OCI-LY1 (cell line): Measurements from ENCODE around the gene BAX.

Source experiments
- H2AFZ ChIP-seq: fragments of 200-600 bp; sonication (generic), shearing (Covaris generic); 2 replicates; pipeline ENCODE4 v1.6.0; 2014; ENCODE audit warnings: antibody characterized with exemption, mild to moderate bottlenecking, low read length
- H3F3A ChIP-seq: fragments of 200-600 bp; sonication (generic), shearing (Covaris generic); 2 replicates; pipeline ENCODE4 v1.6.0; 2014; ENCODE audit warnings: mild to moderate bottlenecking, antibody characterized with exemption, low read length, moderate library complexity; ENCODE audit not compliant: insufficient read depth
- H3K27ac ChIP-seq: fragments of 200-600 bp; sonication (generic); 2 replicates; pipeline ENCODE4 v1.5.1; 2014; ENCODE audit warnings: low read length, mixed run types, mild to moderate bottlenecking, low read depth; ENCODE audit not compliant: poor library complexity, severe bottlenecking
- H3K27me3 ChIP-seq: fragments of 200-600 bp; sonication (generic); 2 replicates; pipeline ENCODE4 v1.6.0; 2014; ENCODE audit warnings: antibody characterized with exemption, mild to moderate bottlenecking, low read length, moderate library complexity; ENCODE audit not compliant: insufficient read depth
- H3K36me3 ChIP-seq: fragments of 200-600 bp; sonication (generic); 2 replicates; pipeline ENCODE4 v1.6.1; 2014; ENCODE audit warnings: mild to moderate bottlenecking, antibody characterized with exemption, low read length, moderate library complexity, mixed read lengths; ENCODE audit not compliant: insufficient read depth
- H3K4me1 ChIP-seq: fragments of 200-600 bp; sonication (generic); 2 replicates; pipeline ENCODE4 v1.5.1; 2014; ENCODE audit warnings: mild to moderate bottlenecking, low read length, moderate library complexity; ENCODE audit not compliant: insufficient read depth, severe bottlenecking
- H3K4me2 ChIP-seq: fragments of 200-600 bp; sonication (generic), shearing (Covaris generic); 2 replicates; pipeline ENCODE4 v1.6.1; 2014; ENCODE audit warnings: low read length
- H3K4me3 ChIP-seq: fragments of 200-600 bp; sonication (generic); 2 replicates; pipeline ENCODE4 v1.5.1; 2014; ENCODE audit warnings: low read length, low read depth, mild to moderate bottlenecking, mixed read lengths; ENCODE audit not compliant: poor library complexity, severe bottlenecking
- H3K79me2 ChIP-seq: fragments of 200-600 bp; shearing (Covaris generic); 2 replicates; pipeline ENCODE4 v1.6.1; 2016; ENCODE audit warnings: mixed run types, low read length, mixed read lengths; ENCODE audit not compliant: insufficient read depth
- H3K9ac ChIP-seq: fragments of 200-600 bp; sonication (generic), shearing (Covaris generic); 2 replicates; pipeline ENCODE4 v1.6.1; 2014; ENCODE audit warnings: mild to moderate bottlenecking, low read length, mixed read lengths
- H3K9me2 ChIP-seq: fragments of 200-600 bp; sonication (generic), shearing (Covaris generic); 2 replicates; pipeline ENCODE4 v1.6.1; 2014; ENCODE audit warnings: low read depth, mild to moderate bottlenecking, low read length, mixed read lengths
- H3K9me3 ChIP-seq: fragments of 200-600 bp; shearing (Covaris generic); 2 replicates; pipeline ENCODE4 v1.6.1; 2014; ENCODE audit warnings: low read length, mixed read lengths
- H4K20me1 ChIP-seq: fragments of 200-600 bp; sonication (generic), shearing (Covaris generic); 2 replicates; pipeline ENCODE4 v1.6.0; 2016; ENCODE audit warnings: mild to moderate bottlenecking, low read length; ENCODE audit not compliant: insufficient read depth
- EZH2 ChIP-seq: fragments of 200-600 bp; sonication (generic), shearing (Covaris generic); IDR thresholded peaks from 2 replicates; pipeline ENCODE4 v1.8.0; 2017; ENCODE audit warnings: borderline replicate concordance, mixed run types, mild to moderate bottlenecking, antibody characterized with exemption, low read length, moderate library complexity, mixed read lengths
- TF ChIP-seq, protein P1 (sequence below): fragments of 200-600 bp; sonication (generic), shearing (Covaris generic); IDR thresholded peaks from 2 replicates; pipeline ENCODE4 v1.5.1; 2017; ENCODE audit warnings: mild to moderate bottlenecking, antibody characterized with exemption, low read length, moderate library complexity, mixed read lengths

The BAX gene

DNA sequence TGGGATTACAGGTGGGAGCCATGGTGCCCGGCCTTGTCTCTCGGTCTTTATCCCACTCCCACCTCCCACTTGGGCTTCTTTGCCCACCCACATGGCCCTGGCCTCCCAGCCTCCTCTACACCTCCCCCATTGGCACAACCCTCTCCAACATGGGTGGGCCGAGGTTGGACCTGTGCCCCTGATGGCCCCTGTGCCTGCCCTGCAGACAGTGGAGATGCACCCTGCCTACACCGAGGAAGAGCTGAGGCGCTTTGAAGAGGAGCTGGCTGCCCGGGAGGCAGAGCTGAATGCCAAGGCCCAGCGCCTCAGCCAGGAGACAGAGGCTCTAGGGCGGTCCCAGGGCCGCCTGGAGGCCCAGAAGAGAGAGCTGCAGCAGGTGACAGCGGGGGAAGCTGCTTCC, 33.7 kb upstream of the BAX start:
- H3K27ac ChIP-seq, result no peak overlapping the region
- H3K9ac ChIP-seq, result no peak overlapping the region
- no peak overlapping the region for H3K4me3 ChIP-seq
- no peak overlapping the region for H3K4me2 ChIP-seq
- peaks cover 16% of the 10 kb centered on the region; the same call in 1 of the 2 replicates for H3K36me3 ChIP-seq
- TF ChIP-seq EZH2, result no peak
- TF ChIP-seq, protein P1, sequence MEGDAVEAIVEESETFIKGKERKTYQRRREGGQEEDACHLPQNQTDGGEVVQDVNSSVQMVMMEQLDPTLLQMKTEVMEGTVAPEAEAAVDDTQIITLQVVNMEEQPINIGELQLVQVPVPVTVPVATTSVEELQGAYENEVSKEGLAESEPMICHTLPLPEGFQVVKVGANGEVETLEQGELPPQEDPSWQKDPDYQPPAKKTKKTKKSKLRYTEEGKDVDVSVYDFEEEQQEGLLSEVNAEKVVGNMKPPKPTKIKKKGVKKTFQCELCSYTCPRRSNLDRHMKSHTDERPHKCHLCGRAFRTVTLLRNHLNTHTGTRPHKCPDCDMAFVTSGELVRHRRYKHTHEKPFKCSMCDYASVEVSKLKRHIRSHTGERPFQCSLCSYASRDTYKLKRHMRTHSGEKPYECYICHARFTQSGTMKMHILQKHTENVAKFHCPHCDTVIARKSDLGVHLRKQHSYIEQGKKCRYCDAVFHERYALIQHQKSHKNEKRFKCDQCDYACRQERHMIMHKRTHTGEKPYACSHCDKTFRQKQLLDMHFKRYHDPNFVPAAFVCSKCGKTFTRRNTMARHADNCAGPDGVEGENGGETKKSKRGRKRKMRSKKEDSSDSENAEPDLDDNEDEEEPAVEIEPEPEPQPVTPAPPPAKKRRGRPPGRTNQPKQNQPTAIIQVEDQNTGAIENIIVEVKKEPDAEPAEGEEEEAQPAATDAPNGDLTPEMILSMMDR, result no peak
- no peaks in the 10 kb centered on the region for H3K27me3 ChIP-seq
- no peaks in the 10 kb centered on the region for H3F3A ChIP-seq
- H3K9me3 ChIP-seq, result no peaks in the 10 kb centered on the region
- no peak overlapping the region for H2AFZ ChIP-seq
- no peaks in the 10 kb centered on the region for H3K9me2 ChIP-seq
- H4K20me1 ChIP-seq, result no peaks in the 10 kb centered on the region
- H3K4me1 ChIP-seq, result peaks cover 11% of the 10 kb centered on the region
- H3K79me2 ChIP-seq, result no peaks in the 10 kb centered on the region

DNA sequence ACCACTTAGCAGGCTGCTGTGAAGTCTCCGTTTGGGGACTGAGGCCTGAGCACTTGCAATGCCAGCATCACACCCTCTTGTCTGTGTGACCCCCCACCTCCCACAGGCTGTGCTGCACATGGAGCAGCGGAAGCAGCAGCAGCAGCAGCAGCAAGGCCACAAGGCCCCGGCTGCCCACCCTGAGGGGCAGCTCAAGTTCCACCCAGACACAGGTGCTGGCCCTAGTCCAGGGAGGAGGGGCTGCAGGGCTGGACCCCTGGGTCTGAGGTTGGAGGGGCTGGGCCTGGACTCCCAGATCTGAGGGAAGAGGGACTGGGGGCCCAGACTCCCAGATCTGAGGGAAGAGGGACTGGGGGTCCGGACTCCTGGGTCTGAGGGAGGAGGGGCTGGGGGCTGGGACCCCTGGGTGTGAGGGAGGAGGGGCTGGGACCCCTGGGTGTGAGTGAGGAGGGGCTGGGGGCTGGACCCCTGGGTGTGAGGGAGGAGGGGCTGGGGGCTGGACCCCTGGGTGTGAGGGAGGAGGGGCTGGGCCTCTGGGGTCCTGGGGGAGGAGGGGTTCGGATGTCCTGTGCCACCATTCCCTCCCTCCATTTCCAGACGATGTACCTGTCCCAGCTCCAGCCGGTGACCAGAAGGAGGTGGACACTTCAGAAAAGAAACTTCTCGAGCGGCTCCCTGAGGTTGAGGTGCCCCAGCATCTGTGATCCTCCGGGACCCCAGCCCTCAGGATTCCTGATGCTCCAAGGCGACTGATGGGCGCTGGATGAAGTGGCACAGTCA, 32.8 kb upstream of the BAX start:
- H3F3A ChIP-seq, result no peaks in the 10 kb centered on the region
- H4K20me1 ChIP-seq, result no peaks in the 10 kb centered on the region
- no peaks in the 10 kb centered on the region for H3K79me2 ChIP-seq
- no peak overlapping the region for H3K4me3 ChIP-seq
- H3K4me1 ChIP-seq, result peaks cover 11% of the 10 kb centered on the region
- H3K27ac ChIP-seq, result no peak overlapping the region
- H3K36me3 ChIP-seq, result peaks cover 15% of the 10 kb centered on the region; the same call in 1 of the 2 replicates
- H3K9me3 ChIP-seq, result no peaks in the 10 kb centered on the region
- H2AFZ ChIP-seq, result no peak overlapping the region
- H3K27me3 ChIP-seq, result no peaks in the 10 kb centered on the region; the same call in 1 of the 2 replicates
- no peaks in the 10 kb centered on the region for H3K9me2 ChIP-seq
- no peak overlapping the region for H3K4me2 ChIP-seq
- TF ChIP-seq, protein P1, result no peak
- TF ChIP-seq EZH2, result no peak
- H3K9ac ChIP-seq, result no peak overlapping the region

DNA sequence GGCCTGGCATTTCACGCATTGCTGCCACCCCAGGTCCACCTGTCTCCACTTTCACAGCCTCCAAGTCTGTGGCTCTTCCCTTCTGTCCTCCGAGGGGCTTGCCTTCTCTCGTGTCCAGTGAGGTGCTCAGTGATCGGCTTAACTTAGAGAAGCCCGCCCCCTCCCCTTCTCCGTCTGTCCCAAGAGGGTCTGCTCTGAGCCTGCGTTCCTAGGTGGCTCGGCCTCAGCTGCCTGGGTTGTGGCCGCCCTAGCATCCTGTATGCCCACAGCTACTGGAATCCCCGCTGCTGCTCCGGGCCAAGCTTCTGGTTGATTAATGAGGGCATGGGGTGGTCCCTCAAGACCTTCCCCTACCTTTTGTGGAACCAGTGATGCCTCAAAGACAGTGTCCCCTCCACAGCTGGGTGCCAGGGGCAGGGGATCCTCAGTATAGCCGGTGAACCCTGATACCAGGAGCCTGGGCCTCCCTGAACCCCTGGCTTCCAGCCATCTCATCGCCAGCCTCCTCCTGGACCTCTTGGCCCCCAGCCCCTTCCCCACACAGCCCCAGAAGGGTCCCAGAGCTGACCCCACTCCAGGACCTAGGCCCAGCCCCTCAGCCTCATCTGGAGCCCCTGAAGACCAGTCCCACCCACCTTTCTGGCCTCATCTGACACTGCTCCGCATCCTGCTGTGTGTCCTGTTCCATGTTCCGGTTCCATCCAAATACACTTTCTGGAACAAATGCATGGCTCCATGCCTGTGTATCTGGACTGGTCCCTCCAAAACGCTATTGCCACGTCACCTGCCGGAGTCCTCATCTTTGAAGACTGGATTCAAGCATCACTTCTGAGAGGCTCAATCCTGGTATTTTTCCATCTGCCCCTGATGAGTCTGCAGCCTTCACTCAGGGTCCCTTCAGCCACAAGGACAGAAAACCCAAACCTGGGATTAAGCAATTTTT, 31.9 kb upstream of the BAX start:
- H3K27ac ChIP-seq, result no peak overlapping the region
- no peaks in the 10 kb centered on the region for H4K20me1 ChIP-seq
- H3K9me2 ChIP-seq, result no peaks in the 10 kb centered on the region
- peaks cover 15% of the 10 kb centered on the region; the same call in 1 of the 2 replicates for H3K36me3 ChIP-seq
- H3F3A ChIP-seq, result no peaks in the 10 kb centered on the region
- no peaks in the 10 kb centered on the region for H3K79me2 ChIP-seq
- TF ChIP-seq, protein P1, result no peak
- TF ChIP-seq EZH2, result no peak
- H3K4me2 ChIP-seq, result no peak overlapping the region
- no peaks in the 10 kb centered on the region for H3K9me3 ChIP-seq
- no peak overlapping the region for H3K4me3 ChIP-seq
- H3K27me3 ChIP-seq, result no peaks in the 10 kb centered on the region; the same call in 1 of the 2 replicates
- H3K9ac ChIP-seq, result no peak overlapping the region
- no peak overlapping the region for H2AFZ ChIP-seq
- peaks cover 9% of the 10 kb centered on the region for H3K4me1 ChIP-seq
